Karpas-422 (cell line): ENCODE data around the gene CHM. TPM values are rescaled to one million over a fixed set of nuclear protein-coding genes. Genes with fewer than 3 reads are reported as not detected.
"Not testable (repeated sequence)": the region's sequence is repeated elsewhere in the genome, so short reads cannot be mapped to it uniquely, and the experiment has no call there.

Experiments used
- DNase-seq: peaks from one replicate; pipeline ENCODE4 v3.0.0-alpha.2; 2015
- H2AFZ ChIP-seq: fragments of 200-600 bp; sonication (generic); 2 replicates; pipeline ENCODE4 v1.6.1; 2014; ENCODE audit warnings: antibody characterized with exemption, low read length, mixed read lengths
- H3K27ac ChIP-seq: fragments of 200-600 bp; sonication (generic); 2 replicates; pipeline ENCODE4 v1.5.1; 2014; ENCODE audit warnings: mild to moderate bottlenecking, low read length, moderate library complexity
- H3K27me3 ChIP-seq: fragments of 200-600 bp; sonication (generic); 2 replicates; pipeline ENCODE4 v1.6.1; 2014; ENCODE audit warnings: low read length, mixed read lengths
- H3K36me3 ChIP-seq: fragments of 200-600 bp; sonication (generic); 2 replicates; pipeline ENCODE4 v1.6.1; 2014; ENCODE audit warnings: low read length, mixed read lengths; ENCODE audit not compliant: insufficient read depth
- H3K4me1 ChIP-seq: fragments of 200-600 bp; sonication (generic); 2 replicates; pipeline ENCODE4 v1.6.1; 2014; ENCODE audit warnings: mild to moderate bottlenecking, low read length, mixed read lengths
- H3K4me2 ChIP-seq: fragments of 200-600 bp; sonication (generic); 2 replicates; pipeline ENCODE4 v1.6.1; 2014; ENCODE audit warnings: low read length, low read depth, mild to moderate bottlenecking; ENCODE audit not compliant: poor library complexity, severe bottlenecking
- H3K4me3 ChIP-seq: fragments of 200-600 bp; sonication (generic); 2 replicates; pipeline ENCODE4 v1.5.1; 2014; ENCODE audit warnings: mild to moderate bottlenecking, antibody characterized with exemption, low read length, mixed read lengths
- H3K79me2 ChIP-seq: fragments of 200-600 bp; sonication (generic); 2 replicates; pipeline ENCODE4 v1.6.1; 2014; ENCODE audit warnings: mild to moderate bottlenecking, low read length, mixed read lengths
- H3K9ac ChIP-seq: fragments of 200-600 bp; sonication (generic); 2 replicates; pipeline ENCODE4 v1.6.0; 2014; ENCODE audit warnings: low read length
- H3K9me2 ChIP-seq: fragments of 200-600 bp; sonication (generic), shearing (Covaris generic); replicated peaks from 2 replicates; pipeline ENCODE4 v1.6.0; 2014; ENCODE audit warnings: mild to moderate bottlenecking, low read length, moderate library complexity; ENCODE audit not compliant: insufficient read depth
- H3K9me3 ChIP-seq: fragments of 300-700, 200-600 bp; sonication (generic); 2 replicates; pipeline ENCODE4 v1.6.1; 2014; ENCODE audit warnings: low read length, mixed read lengths
- H4K20me1 ChIP-seq: fragments of 200-600 bp; sonication (generic); 2 replicates; pipeline ENCODE4 v1.6.1; 2014; ENCODE audit warnings: mild to moderate bottlenecking, antibody characterized with exemption, low read length, low read depth; ENCODE audit not compliant: insufficient read depth
- total RNA-seq: library from RNA; depleted of rRNA; stranded (reverse); fragments of >200 nt; shearing (Covaris generic); gene quantifications from 2 replicates; pipeline ENCODE4 v1.2.3, GENCODE V29; 2014; ENCODE audit warnings: low replicate concordance

CHM gene
- total RNA-seq, 1 experiment from 2014 or later, result 37.0 TPM

GRCh38 chrX:86033385-86033784 is 14.0 kb downstream of the CHM start:
- DNase-seq, result no peak
- Histone ChIP-seq H3K79me2 (peaks cover 95% of the 10 kb centered on the region), H2AFZ (no peak overlapping the region), H3K9ac (no peak overlapping the region), H3K4me3 (no peak overlapping the region), H3K27ac (no peak overlapping the region), H3K4me2 (no peak overlapping the region), H3K27me3 (no peaks in the 10 kb centered on the region), H3K36me3 (peaks cover 7% of the 10 kb centered on the region), H4K20me1 (no peaks in the 10 kb centered on the region), H3K9me2 (no peaks in the 10 kb centered on the region), H3K4me1 (peaks cover 21% of the 10 kb centered on the region), H3K9me3 (no peaks in the 10 kb centered on the region)

GRCh38 chrX:86028681-86029080 is 18.7 kb downstream of the CHM start:
- no peaks in the 10 kb centered on the region for H3K27me3 ChIP-seq
- no peaks in the 10 kb centered on the region for H3K9me2 ChIP-seq
- H3K36me3 ChIP-seq, result peaks cover 8% of the 10 kb centered on the region
- no peaks in the 10 kb centered on the region for H3K9me3 ChIP-seq
- H3K9ac ChIP-seq, result no peak overlapping the region
- H3K79me2 ChIP-seq, result peaks cover 67% of the 10 kb centered on the region
- H3K4me2 ChIP-seq, result peak overlapping the region; percentile 28
- no peak overlapping the region for H2AFZ ChIP-seq
- H3K4me1 ChIP-seq, result peaks cover 45% of the 10 kb centered on the region
- peak overlapping the region; percentile 56 for H3K27ac ChIP-seq
- H4K20me1 ChIP-seq, result no peaks in the 10 kb centered on the region
- no peak overlapping the region for H3K4me3 ChIP-seq
- DNase-seq, result no peak

- Histone ChIP-seq H3K9me2 (no peaks in the 10 kb centered on the region), H3K4me2 (no peak overlapping the region), H3K9me3 (no peaks in the 10 kb centered on the region), H4K20me1 (no peaks in the 10 kb centered on the region), H3K27ac (no peak overlapping the region; the same call in 1 of the 2 replicates), H3K4me1 (peaks cover 50% of the 10 kb centered on the region), H3K4me3 (no peak overlapping the region), H3K9ac (no peak overlapping the region), H3K36me3 (peaks cover 27% of the 10 kb centered on the region), H2AFZ (no peak overlapping the region), H3K79me2 (peaks cover 53% of the 10 kb centered on the region), H3K27me3 (no peaks in the 10 kb centered on the region)
- no peak for DNase-seq
Measured at GRCh38 chrX:86023811-86024210, 23.5 kb downstream of the CHM start.

- peak; percentile 58 for DNase-seq
- Histone ChIP-seq H3K27ac (peak overlapping the region; percentile 66), H3K4me3 (no peak overlapping the region), H3K4me1 (peaks cover 39% of the 10 kb centered on the region), H3K9me2 (no peaks in the 10 kb centered on the region), H3K36me3 (peaks cover 38% of the 10 kb centered on the region), H3K9ac (no peak overlapping the region), H2AFZ (no peak overlapping the region), H3K79me2 (peaks cover 56% of the 10 kb centered on the region), H3K27me3 (no peaks in the 10 kb centered on the region), H4K20me1 (no peaks in the 10 kb centered on the region), H3K4me2 (peak overlapping the region; percentile 34), H3K9me3 (0 out of 2 replicates have a peak, but pooled peaks cover 3% of the 10 kb centered on the region)
Measured at GRCh38 chrX:86021652-86022289, 25.6 kb downstream of the CHM start.

GRCh38 chrX:86016139-86016538 is 31.2 kb downstream of the CHM start:
- Histone ChIP-seq H3K4me2 (no peak overlapping the region), H4K20me1 (no peaks in the 10 kb centered on the region), H3K9me3 (0 out of 2 replicates have a peak, but pooled peaks cover 3% of the 10 kb centered on the region), H3K4me1 (peaks cover 13% of the 10 kb centered on the region), H2AFZ (no peak overlapping the region), H3K36me3 (peaks cover 26% of the 10 kb centered on the region), H3K9me2 (no peaks in the 10 kb centered on the region), H3K27ac (no peak overlapping the region), H3K79me2 (peaks cover 80% of the 10 kb centered on the region), H3K27me3 (no peaks in the 10 kb centered on the region), H3K4me3 (no peak overlapping the region), H3K9ac (no peak overlapping the region)
- no peak for DNase-seq

- Histone ChIP-seq H3K4me1 (peaks cover 10% of the 10 kb centered on the region), H3K79me2 (peaks cover 85% of the 10 kb centered on the region), H3K36me3 (peaks cover 24% of the 10 kb centered on the region)
- H3K4me3 ChIP-seq, H3K4me2 ChIP-seq, DNase-seq, H3K27me3 ChIP-seq, H3K9ac ChIP-seq, H3K9me2 ChIP-seq, H4K20me1 ChIP-seq, H3K9me3 ChIP-seq, H2AFZ ChIP-seq, H3K27ac ChIP-seq: not testable (repeated sequence)
Measured at GRCh38 chrX:86014959-86015358, 32.4 kb downstream of the CHM start.

- H3K9ac ChIP-seq, result no peak overlapping the region
- H3K79me2 ChIP-seq, result peaks cover 83% of the 10 kb centered on the region
- H4K20me1 ChIP-seq, result no peaks in the 10 kb centered on the region
- H3K9me3 ChIP-seq, result 0 out of 2 replicates have a peak, but pooled peaks cover 3% of the 10 kb centered on the region
- no peak overlapping the region for H2AFZ ChIP-seq
- H3K36me3 ChIP-seq, result peaks cover 18% of the 10 kb centered on the region
- H3K27me3 ChIP-seq, result no peaks in the 10 kb centered on the region
- H3K4me1 ChIP-seq, result peaks cover 10% of the 10 kb centered on the region
- no peak overlapping the region for H3K4me2 ChIP-seq
- no peaks in the 10 kb centered on the region for H3K9me2 ChIP-seq
- no peak overlapping the region for H3K4me3 ChIP-seq
- H3K27ac ChIP-seq, result no peak overlapping the region
- DNase-seq, result no peak
Measured at GRCh38 chrX:86014421-86014820, 32.9 kb downstream of the CHM start.

GRCh38 chrX:86013792-86014191 is 33.6 kb downstream of the CHM start:
- H3K9me3 ChIP-seq, result peaks cover 8% of the 10 kb centered on the region
- peaks cover 20% of the 10 kb centered on the region for H3K36me3 ChIP-seq
- H3K79me2 ChIP-seq, result peaks cover 83% of the 10 kb centered on the region
- no peaks in the 10 kb centered on the region for H3K27me3 ChIP-seq
- no peak for DNase-seq
- no peak overlapping the region for H3K9ac ChIP-seq
- no peaks in the 10 kb centered on the region for H4K20me1 ChIP-seq
- H2AFZ ChIP-seq, result no peak overlapping the region
- H3K4me1 ChIP-seq, result peaks cover 10% of the 10 kb centered on the region
- H3K4me3 ChIP-seq, result no peak overlapping the region
- no peak overlapping the region for H3K4me2 ChIP-seq
- no peak overlapping the region for H3K27ac ChIP-seq
- H3K9me2 ChIP-seq, result no peaks in the 10 kb centered on the region
